HEK293T (cell line): ENCODE data around the gene MYO5B.

Experiments used
- CTCF ChIA-PET: fragments of 350-600 bp; formaldehyde crosslinking; extraction: SDS; loops from one replicate; lab custom pipeline; 2021; ENCODE audit warnings: antibody characterized with exemption, inconsistent platforms; lab: Yijun Ruan, JAX
- POLR2A ChIA-PET: fragments of 350-600 bp; formaldehyde crosslinking; extraction: SDS; loops from one replicate; lab custom pipeline; 2020; ENCODE audit warnings: antibody characterized with exemption, inconsistent platforms; lab: Yijun Ruan, JAX
- DNase-seq: peaks from one replicate; pipeline ENCODE4 v3.0.0; 2012; ENCODE audit warnings: mixed read lengths; ENCODE audit errors: extremely low spot score
- ARNT ChIP-seq: fragments of 450-650 bp; IDR thresholded peaks from 2 replicates; pipeline ENCODE4 v1.6.1; 2017; ENCODE audit warnings: mild to moderate bottlenecking
- BHLHE40 ChIP-seq: fragments of 450-650 bp; IDR thresholded peaks from 2 replicates; pipeline ENCODE4 v1.6.1; 2016; ENCODE audit warnings: mild to moderate bottlenecking, moderate library complexity, borderline replicate concordance
- CTBP1 ChIP-seq: fragments of 450-650 bp; IDR thresholded peaks from 2 replicates; pipeline ENCODE4 v1.6.1; 2016; ENCODE audit warnings: borderline replicate concordance
- ELF4 ChIP-seq: fragments of 450-650 bp; IDR thresholded peaks from 2 replicates; pipeline ENCODE4 v1.6.1; 2017; ENCODE audit warnings: antibody characterized with exemption
- FOXA1 ChIP-seq: fragments of 450-650 bp; IDR thresholded peaks from 2 replicates; pipeline ENCODE4 v1.6.1; 2016; ENCODE audit warnings: mild to moderate bottlenecking
- FOXK2 ChIP-seq: fragments of 450-650 bp; IDR thresholded peaks from 2 replicates; pipeline ENCODE4 v1.6.1; 2016; ENCODE audit warnings: mild to moderate bottlenecking
- FOXM1 ChIP-seq: fragments of 450-650 bp; IDR thresholded peaks from 2 replicates; pipeline ENCODE4 v1.6.1; 2017; ENCODE audit warnings: mild to moderate bottlenecking, borderline replicate concordance
- HDGF ChIP-seq: fragments of 450-650 bp; IDR thresholded peaks from 2 replicates; pipeline ENCODE4 v1.6.1; 2017; ENCODE audit warnings: antibody characterized with exemption, borderline replicate concordance
- L3MBTL2 ChIP-seq: fragments of 450-650 bp; conservative IDR thresholded peaks from 2 replicates; pipeline ENCODE4 v1.6.1; 2016; ENCODE audit warnings: mild to moderate bottlenecking
- LEF1 ChIP-seq: fragments of 450-650 bp; IDR thresholded peaks from 2 replicates; pipeline ENCODE4 v1.6.1; 2017; ENCODE audit warnings: mild to moderate bottlenecking, borderline replicate concordance
- NFRKB ChIP-seq: fragments of 450-650 bp; IDR thresholded peaks from 2 replicates; pipeline ENCODE4 v1.6.1; 2016; ENCODE audit warnings: mild to moderate bottlenecking, moderate library complexity
- SP1 ChIP-seq: fragments of 450-650 bp; IDR thresholded peaks from 2 replicates; pipeline ENCODE4 v1.6.1; 2017
- SUZ12 ChIP-seq: fragments of 450-650 bp; IDR thresholded peaks from 2 replicates; pipeline ENCODE4 v1.6.1; 2016; ENCODE audit warnings: mild to moderate bottlenecking
- TARDBP ChIP-seq: fragments of 450-650 bp; IDR thresholded peaks from 2 replicates; pipeline ENCODE4 v1.6.1; 2016
- ZNF384 ChIP-seq: fragments of 450-650 bp; IDR thresholded peaks from 2 replicates; pipeline ENCODE4 v1.6.1; 2016
- TF ChIP-seq, protein P1 (sequence below): fragments of 450-650 bp; IDR thresholded peaks from 2 replicates; pipeline ENCODE4 v1.6.1; 2016

The MYO5B gene

GRCh38 chr18:49976795-49977560 lies 218.0 kb downstream of the MYO5B start:
- CTCF ChIA-PET: no interaction called here
- TF ChIP-seq ARNT (no peak), SUZ12 (no peak), ZNF384 (no peak), NFRKB (no peak)
- POLR2A ChIA-PET: no interaction called here
- no peak for DNase-seq

DNA sequence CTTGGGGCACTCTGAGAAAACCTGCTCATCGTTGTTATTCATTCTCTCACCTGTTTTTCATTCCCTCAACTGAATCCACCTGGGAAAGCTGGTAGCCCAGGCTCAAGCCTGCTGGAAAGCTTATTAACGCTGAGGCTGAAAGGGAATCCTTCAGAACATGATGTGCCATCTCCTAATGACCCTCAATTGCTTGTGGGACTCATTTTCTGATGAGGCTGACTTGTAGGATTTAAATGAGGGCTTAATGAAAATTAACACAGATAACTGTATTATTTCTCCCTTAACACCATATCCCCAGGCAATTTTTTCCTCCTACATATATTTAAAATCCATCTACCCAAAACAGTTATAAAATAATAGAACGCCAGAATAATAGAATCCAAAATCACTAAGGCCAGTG lies 218.9 kb downstream of the MYO5B start:
- POLR2A ChIA-PET: no interaction called here
- no peak for DNase-seq
- TF ChIP-seq SUZ12: no peak
- TF ChIP-seq, protein P1, sequence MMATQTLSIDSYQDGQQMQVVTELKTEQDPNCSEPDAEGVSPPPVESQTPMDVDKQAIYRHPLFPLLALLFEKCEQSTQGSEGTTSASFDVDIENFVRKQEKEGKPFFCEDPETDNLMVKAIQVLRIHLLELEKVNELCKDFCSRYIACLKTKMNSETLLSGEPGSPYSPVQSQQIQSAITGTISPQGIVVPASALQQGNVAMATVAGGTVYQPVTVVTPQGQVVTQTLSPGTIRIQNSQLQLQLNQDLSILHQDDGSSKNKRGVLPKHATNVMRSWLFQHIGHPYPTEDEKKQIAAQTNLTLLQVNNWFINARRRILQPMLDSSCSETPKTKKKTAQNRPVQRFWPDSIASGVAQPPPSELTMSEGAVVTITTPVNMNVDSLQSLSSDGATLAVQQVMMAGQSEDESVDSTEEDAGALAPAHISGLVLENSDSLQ: no peak
- no peak for TF ChIP-seq LEF1
- TF ChIP-seq SP1: no peak
- no peak for TF ChIP-seq TARDBP
- TF ChIP-seq HDGF: no peak
- no peak for TF ChIP-seq CTBP1
- TF ChIP-seq ELF4: no peak
- no peak for TF ChIP-seq BHLHE40
- TF ChIP-seq L3MBTL2: no peak
- no peak for TF ChIP-seq FOXK2
- TF ChIP-seq FOXA1: no peak
- TF ChIP-seq ZNF384: no peak
- TF ChIP-seq ARNT: no peak
- TF ChIP-seq FOXM1: no peak
- TF ChIP-seq NFRKB: no peak
- CTCF ChIA-PET: no interaction called here

DNA sequence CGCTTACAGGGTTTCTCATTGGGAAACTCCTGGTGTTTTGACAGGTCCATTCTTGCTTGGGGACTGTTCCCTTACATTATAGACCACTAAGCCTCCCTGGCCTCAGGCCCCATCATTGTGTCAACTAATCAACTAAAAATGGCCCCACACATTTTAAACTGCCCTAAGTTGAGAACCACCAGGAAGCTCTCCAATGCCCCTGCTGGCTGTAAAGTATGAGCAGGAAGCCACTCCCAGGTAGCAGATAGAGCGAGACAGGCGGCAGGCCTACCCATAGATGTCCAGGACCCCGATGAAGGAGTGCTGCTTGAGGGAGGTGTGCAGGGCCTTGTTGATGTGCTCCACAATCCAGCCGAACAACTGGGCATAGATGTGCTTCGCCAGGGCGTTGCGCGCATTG lies 220.9 kb downstream of the MYO5B start:
- ChIA-PET CTCF (no interaction called here), POLR2A (no interaction called here)
- TF ChIP-seq ELF4 (no peak), BHLHE40 (no peak), SUZ12 (no peak), FOXA1 (no peak), HDGF (no peak), SP1 (no peak), L3MBTL2 (no peak), CTBP1 (no peak)
- no peak for DNase-seq

- no peak for TF ChIP-seq LEF1
- no peak for TF ChIP-seq SUZ12
- no peak for TF ChIP-seq L3MBTL2
- no peak for TF ChIP-seq NFRKB
- no peak for TF ChIP-seq SP1
- no peak for TF ChIP-seq BHLHE40
- ChIA-PET POLR2A (no interaction called here), CTCF (no interaction called here)
- no peak for DNase-seq
These were observed 221.4 kb downstream of the MYO5B start for GRCh38 chr18:49973592-49973991.

DNA sequence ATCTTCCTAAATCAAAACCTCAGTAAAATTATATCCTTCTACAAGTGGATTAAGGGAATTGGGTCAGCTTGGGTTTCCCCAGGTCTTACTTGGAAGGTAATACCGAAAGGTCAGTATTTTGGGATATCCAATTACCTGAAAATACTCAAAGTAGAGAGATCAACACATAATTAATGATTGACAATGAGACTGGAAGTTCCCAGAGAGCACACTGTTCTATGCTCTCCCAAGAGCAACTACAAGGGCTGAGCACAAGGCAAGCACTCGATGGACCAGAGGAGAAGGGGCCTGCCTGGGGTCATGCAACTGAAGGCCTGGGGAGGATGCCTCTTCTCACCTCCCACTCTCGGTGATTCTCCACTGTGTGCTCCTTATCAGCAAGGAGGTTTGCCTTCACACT lies 222.4 kb downstream of the MYO5B start:
- ChIA-PET CTCF (no interaction called here), POLR2A (no interaction called here)
- DNase-seq: no peak
- TF ChIP-seq BHLHE40 (no peak), SUZ12 (no peak), HDGF (no peak), TARDBP (no peak), ELF4 (no peak)

GRCh38 chr18:49971462-49971861 lies 223.5 kb downstream of the MYO5B start:
- CTCF ChIA-PET: no interaction called here

DNA sequence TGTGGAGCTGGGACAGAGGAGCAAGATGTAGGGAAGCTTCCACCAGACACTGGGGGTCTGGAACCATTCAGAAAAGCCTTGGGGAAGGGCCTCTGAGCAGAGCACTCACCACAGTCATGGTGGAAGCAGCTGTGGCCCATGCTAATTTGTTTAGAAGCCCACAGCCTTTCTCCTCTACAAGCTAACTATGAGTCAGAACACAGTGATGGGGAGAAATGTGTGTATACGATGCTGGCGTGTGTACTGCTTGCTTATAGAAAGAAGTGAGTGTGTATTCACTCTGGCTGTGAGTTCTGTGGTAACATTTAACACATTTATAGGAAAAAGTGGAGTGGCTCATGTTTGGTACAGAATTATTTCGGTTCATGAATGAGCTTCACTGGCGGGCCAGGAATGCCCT lies 224.6 kb downstream of the MYO5B start:
- ChIA-PET POLR2A (no interaction called here), CTCF (no interaction called here)
- no peak for DNase-seq
- no peak for TF ChIP-seq SP1
- no peak for TF ChIP-seq FOXM1
- TF ChIP-seq TARDBP: no peak
- TF ChIP-seq CTBP1: no peak
- TF ChIP-seq HDGF: no peak
- TF ChIP-seq SUZ12: no peak
- TF ChIP-seq FOXK2: no peak
- no peak for TF ChIP-seq BHLHE40
- no peak for TF ChIP-seq FOXA1
- TF ChIP-seq, protein P1: no peak
- TF ChIP-seq ZNF384: no peak
- TF ChIP-seq LEF1: no peak

More at GRCh38 chr18:49971462-49971861, 223.5 kb downstream of the MYO5B start:
- no peak for TF ChIP-seq BHLHE40
- no peak for TF ChIP-seq SUZ12
- TF ChIP-seq SP1: no peak
- TF ChIP-seq NFRKB: no peak
- no peak for TF ChIP-seq ZNF384
- no peak for TF ChIP-seq FOXM1
- TF ChIP-seq ARNT: no peak
- no peak for TF ChIP-seq L3MBTL2
- no peak for TF ChIP-seq FOXA1
- no peak for TF ChIP-seq LEF1
- no peak for TF ChIP-seq CTBP1
- TF ChIP-seq ELF4: no peak
- TF ChIP-seq HDGF: no peak
- no peak for TF ChIP-seq FOXK2
- POLR2A ChIA-PET: no interaction called here
- DNase-seq: no peak
